Fibroblast of skin of left quadriceps (primary cell): Measurements from ENCODE around the gene IL23R.

Experiments
- DNase-seq, 2 experiments: peaks; one replicate each; pipeline ENCODE4 v3.0.0-alpha.2; 2013; ENCODE audit warnings: low read depth in 2 of 2

IL23R gene

DNA sequence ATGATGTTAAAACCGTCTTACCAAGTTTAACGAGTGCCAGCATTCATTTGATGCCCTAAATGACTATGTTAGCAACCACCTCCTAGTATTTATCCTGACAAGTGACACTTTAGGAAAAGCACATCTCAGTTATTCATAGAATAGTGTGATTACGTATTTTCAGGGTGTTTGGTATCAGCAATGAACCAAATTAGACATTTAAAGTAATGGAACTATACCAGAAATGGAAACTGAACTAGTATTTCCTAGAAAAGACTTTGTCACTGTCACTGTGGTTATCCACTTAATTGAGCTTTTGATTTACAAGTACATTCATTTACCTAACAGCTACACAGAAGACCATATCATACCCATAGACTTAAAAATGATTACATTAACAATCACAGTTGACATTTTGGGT lies 137.8 kb downstream of the IL23R start:
- DNase-seq, result no peak

DNA sequence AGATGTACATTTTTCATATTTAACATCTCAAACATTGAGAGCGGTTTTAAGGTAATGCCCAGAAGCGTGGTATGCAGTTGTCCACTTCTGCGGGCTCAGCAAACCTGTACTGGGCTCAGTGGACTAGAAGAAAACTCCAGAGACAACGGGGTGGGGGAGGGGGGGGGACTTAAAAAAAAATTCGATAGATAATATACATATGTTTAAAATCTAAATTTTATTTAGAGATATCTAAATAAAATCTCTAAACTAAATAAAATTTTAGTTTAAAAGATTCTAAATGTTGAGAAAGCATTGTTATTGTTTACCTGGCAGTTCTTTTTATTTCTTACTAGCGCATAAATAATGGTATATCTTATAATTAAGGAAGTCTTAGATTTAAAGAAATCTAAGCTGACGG lies 140.3 kb downstream of the IL23R start:
- no peak for DNase-seq

DNA sequence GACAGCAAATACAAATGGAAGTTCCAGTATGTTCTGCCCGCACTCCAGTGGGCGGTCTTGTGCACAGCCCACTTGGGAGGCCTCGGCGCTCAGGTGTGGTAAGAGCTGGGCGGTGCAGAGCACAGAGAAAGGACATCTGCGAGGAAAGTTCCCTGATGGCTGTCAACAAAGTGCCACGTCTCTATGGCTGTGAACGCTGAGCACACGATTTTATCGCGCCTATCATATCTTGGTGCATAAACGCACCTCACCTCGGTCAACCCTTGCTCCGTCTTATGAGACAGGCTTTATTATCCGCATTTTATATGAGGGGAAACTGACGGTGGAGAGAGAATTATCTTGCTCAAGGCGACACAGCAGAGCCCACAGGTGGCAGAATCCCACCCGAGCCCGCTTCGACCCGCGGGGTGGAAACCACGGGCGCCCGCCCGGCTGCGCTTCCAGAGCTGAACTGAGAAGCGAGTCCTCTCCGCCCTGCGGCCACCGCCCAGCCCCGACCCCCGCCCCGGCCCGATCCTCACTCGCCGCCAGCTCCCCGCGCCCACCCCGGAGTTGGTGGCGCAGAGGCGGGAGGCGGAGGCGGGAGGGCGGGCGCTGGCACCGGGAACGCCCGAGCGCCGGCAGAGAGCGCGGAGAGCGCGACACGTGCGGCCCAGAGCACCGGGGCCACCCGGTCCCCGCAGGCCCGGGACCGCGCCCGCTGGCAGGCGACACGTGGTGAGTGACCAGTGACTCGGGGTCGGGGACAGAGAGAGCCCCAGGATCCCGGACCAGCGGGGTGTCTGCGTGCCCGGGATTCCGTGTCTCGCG lies 141.2 kb downstream of the IL23R start, which contains the start of gene IL12RB2:
TSS of gene IL12RB2 (plus strand) at position 623 of the 810 bp plus-strand sequence. CDS start 12,496 bp downstream, outside the sequence.
- no peak for DNase-seq

DNA sequence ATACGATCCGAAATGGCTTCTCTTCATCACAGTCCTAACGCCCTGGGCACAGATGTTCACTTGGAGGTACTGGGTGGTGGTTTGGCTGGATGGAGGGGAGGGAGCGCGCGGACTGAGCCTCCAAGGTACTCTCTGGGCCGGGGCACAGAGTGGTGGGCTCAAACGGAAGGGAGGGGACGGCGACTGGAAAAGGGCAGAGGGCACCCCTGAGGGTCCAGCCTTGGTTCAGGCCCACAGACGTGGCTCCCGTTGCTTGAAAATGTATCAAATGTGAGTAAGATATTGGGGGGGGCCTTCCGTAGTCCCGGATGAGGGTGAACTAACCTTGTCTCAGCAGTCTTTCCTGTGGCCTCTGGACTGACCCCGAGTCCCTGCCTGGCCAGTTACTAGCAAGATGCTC lies 141.9 kb downstream of the IL23R start:
- no peak for DNase-seq
